Pancreas (tissue), 10 donors: Measurements from ENCODE around the gene HDGFL3. TPM values are rescaled to one million over a fixed set of nuclear protein-coding genes. Genes with fewer than 3 reads are reported as not detected.
A peak's percentile ranks its signal among the peaks of the same experiment; 100 is the strongest.
"Not testable (repeated sequence)": the region's sequence is repeated elsewhere in the genome, so short reads cannot be mapped to it uniquely, and the experiment has no call there.

Experiments used
- ATAC-seq, 4 donors: fragments of 200-7000 bp; cut with Tn5 transposase; one replicate each; pipeline versions ENCODE4 v1.8.0 to v1.9.1; 2020; ENCODE audit warnings: mild to moderate bottlenecking in 4 of 4, moderate library complexity in 4 of 4
- DNase-seq, 6 donors: peaks; one replicate each; pipeline ENCODE4 v3.0.0-alpha.2; 2020
- FAIRE-seq: peaks from 2 replicates; lab custom pipeline; 2012; peaks lifted over from hg19 to GRCh38; lab: Jason Lieb, UNC
- H3K27ac ChIP-seq, 4 donors: fragments of 200-600 bp; sonication (generic); 1 replicate in 3 of 4; 2 replicates in 1 of 4; pipeline versions ENCODE4 v1.5.0 to v1.8.0; 2020
- H3K27me3 ChIP-seq, 4 donors: fragments of 200-600 bp; one replicate each; pipeline ENCODE4 v1.8.0; 2021
- H3K36me3 ChIP-seq, 3 donors: fragments of 200-600 bp; sonication (generic) in 1 of 3; one replicate each; pipeline versions ENCODE4 v1.5.0 to v1.8.0; 2020 to 2021
- H3K4me1 ChIP-seq, 3 donors: fragments of 200-600 bp; one replicate each; pipeline ENCODE4 v1.8.0; 2021
- H3K4me3 ChIP-seq, 4 donors: fragments of 200-600 bp; sonication (generic) in 2 of 4; one replicate each; pipeline versions ENCODE4 v1.5.0 to v1.8.0; 2020 to 2021
- H3K9me3 ChIP-seq, 4 donors: fragments of 200-600 bp; one replicate each; pipeline ENCODE4 v1.8.0; 2021
- WGBS, 2 donors: extraction: QIAGEN DNeasy Blood & Tissue Kit; methylation state at CpG; one replicate each; pipeline ENCODE4 v1.1.7; 2013; 5-methylcytosine and 5-hydroxymethylcytosine counted together
- intact Hi-C, 3 donors: fragments of 100-400 bp; cut with DNase I; formaldehyde crosslinking; loops; one replicate each; pipeline versions ENCODE4 v1.11.1 to v1.14.2; 2022
- polyA plus RNA-seq, 2 donors: library from polyadenylated mRNA; stranded (reverse); fragments of 200-250 nt; gene quantifications; one replicate each; pipeline ENCODE4 v1.2.3, GENCODE V29; 2013
- total RNA-seq, 6 donors: library from RNA; stranded (reverse); fragmentation: NEBNext Ultra II Directional in 4 of 6; extraction: Animal tissue kit (Norgen Biotek cat#: 25700) in 4 of 6; gene quantifications; one replicate each; pipeline versions ENCODE4 v1.2.1 to v1.2.4, GENCODE V29; 2021 to 2023
- TF ChIP-seq, protein P1 (sequence below), 4 donors: fragments of 200-600 bp; sonication (generic) in 3 of 4; IDR thresholded peaks; one replicate each; pipeline versions ENCODE4 v1.5.0 to v1.8.0; 2021; ENCODE audit warnings: antibody characterized with exemption in 4 of 4
- donor health status: healthy with polysubstance abuse.
- donor health status: DM: no; HTN: no; CAD: no; lungs with moderate emphysema.
- donor health status: DM: no; HTN: no; CAD: no.
- donor health status: control.
- donor health status: control.
- donor health status: Bipolar disorder and iron deficiency.
- donor health status: DM: yes; HTN: yes; CAD: no.
- donor health status: DM: no; HTN: no; CAD: no.
- donor health status: DM: no; HTN: no; CAD: no.
- donor health status: DM: yes; HTN: yes; CAD: no.

HDGFL3 gene
- total and polyA plus RNA-seq, 8 donors = 3.0 to 17.2 (median 7.9) TPM

DNA sequence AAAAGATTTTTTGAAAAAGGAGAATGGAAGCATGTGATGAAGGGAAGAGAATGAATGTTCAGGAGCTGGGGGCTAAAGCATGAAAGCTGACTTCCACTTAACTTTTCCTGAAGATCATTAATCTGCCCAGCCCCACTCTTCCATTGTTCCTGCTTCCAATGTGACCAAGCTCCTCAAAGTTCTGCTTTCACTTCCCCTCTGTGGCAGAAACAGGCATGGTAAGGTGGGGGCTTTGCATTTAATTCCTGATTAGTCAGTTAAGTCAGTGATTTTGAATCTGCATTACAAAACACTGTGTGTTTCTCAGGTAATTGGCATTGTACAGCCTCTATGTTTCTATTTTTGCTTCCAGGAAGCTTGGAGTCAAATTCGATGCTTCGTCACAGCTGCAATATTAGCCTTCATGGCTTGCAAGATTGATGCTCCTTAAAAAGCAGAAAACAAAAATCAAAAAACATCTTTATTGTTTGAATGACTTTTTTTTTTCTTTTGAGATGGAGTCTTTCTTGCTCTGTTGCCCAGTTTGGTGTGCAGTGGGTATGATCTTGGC lies 107.5 kb downstream of the HDGFL3 start:
- Histone ChIP-seq H3K27ac (no peak overlapping the region), H3K36me3 (no peaks in the 10 kb centered on the region), H3K9me3 (no peaks in the 10 kb centered on the region), H3K27me3 (peaks cover 0 to 4% (median 0%) of the 10 kb centered on the region in 4 donors), H3K4me1 (no peaks in the 10 kb centered on the region), H3K4me3 (no peak overlapping the region)
- intact Hi-C loops = no loop called here
- no peak for DNase-seq
- WGBS, 2 donors = 57 to 61% methylated on average over 2 of the region's 2 CpGs
- FAIRE-seq = no peak
- TF ChIP-seq, protein P1, sequence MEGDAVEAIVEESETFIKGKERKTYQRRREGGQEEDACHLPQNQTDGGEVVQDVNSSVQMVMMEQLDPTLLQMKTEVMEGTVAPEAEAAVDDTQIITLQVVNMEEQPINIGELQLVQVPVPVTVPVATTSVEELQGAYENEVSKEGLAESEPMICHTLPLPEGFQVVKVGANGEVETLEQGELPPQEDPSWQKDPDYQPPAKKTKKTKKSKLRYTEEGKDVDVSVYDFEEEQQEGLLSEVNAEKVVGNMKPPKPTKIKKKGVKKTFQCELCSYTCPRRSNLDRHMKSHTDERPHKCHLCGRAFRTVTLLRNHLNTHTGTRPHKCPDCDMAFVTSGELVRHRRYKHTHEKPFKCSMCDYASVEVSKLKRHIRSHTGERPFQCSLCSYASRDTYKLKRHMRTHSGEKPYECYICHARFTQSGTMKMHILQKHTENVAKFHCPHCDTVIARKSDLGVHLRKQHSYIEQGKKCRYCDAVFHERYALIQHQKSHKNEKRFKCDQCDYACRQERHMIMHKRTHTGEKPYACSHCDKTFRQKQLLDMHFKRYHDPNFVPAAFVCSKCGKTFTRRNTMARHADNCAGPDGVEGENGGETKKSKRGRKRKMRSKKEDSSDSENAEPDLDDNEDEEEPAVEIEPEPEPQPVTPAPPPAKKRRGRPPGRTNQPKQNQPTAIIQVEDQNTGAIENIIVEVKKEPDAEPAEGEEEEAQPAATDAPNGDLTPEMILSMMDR (IDR thresholded peaks at IDR 0.05) = no peak
- peak in 2 of 4 donors; percentile 47 to 68 for ATAC-seq

DNA sequence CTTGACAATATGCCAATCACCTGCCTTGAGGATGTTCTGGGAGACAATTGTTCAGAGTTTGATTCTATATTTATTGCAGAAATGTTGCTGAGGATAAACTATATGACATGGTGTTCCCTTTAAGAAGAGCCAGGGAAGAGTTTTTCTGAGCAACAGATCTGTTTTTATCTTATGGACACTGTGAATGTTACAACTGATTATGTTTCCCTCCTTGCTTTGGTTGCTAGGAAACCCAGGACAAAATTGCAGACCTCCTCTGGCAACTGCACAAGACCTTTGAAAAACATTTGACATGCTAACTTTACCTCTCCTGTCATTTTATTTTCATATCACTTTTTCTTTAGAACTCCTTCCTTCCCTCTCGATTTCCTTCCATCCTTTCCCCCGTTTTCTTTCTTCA lies 108.3 kb downstream of the HDGFL3 start:
- FAIRE-seq (no peak), ATAC-seq (no peak), DNase-seq (no peak)
- intact Hi-C loops = no loop called here
- TF ChIP-seq, protein P1 (IDR thresholded peaks at IDR 0.05) = no peak
- Histone ChIP-seq H3K27ac (no peak overlapping the region), H3K4me1 (no peaks in the 10 kb centered on the region), H3K27me3 (peaks cover 0 to 4% (median 0%) of the 10 kb centered on the region in 4 donors), H3K4me3 (no peak overlapping the region), H3K9me3 (no peaks in the 10 kb centered on the region), H3K36me3 (no peaks in the 10 kb centered on the region)
- WGBS, 2 donors = 49 to 77% methylated on average over 2 of the region's 2 CpGs

DNA sequence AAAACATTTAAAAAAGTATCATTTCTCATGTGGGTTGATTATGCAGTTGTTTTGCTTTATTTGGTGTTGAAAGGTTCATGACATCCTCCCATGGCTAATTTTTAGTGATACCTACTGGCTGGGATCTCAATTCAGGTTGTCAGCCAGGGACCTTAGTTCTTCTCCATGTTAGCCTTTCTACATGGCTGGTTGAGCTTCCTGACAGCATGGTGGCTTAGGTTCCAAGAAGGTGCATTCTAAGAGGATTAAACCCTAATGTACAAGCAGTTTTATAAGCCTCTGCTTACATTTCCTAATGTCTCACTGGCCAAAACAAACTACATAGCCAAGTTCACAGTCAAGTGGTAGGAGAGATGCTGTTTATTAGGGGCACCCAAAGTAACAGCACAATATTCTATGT lies 109.5 kb downstream of the HDGFL3 start:
- Histone ChIP-seq H3K36me3 (no peaks in the 10 kb centered on the region), H3K27ac (no peak overlapping the region), H3K4me3 (no peak overlapping the region), H3K9me3 (no peaks in the 10 kb centered on the region), H3K27me3 (peaks cover 0 to 4% (median 0%) of the 10 kb centered on the region in 4 donors), H3K4me1 (no peaks in the 10 kb centered on the region)
- TF ChIP-seq, protein P1 (IDR thresholded peaks at IDR 0.05) = no peak
- no peak for FAIRE-seq
- DNase-seq = no peak
- intact Hi-C loops = no loop called here
- no peak for ATAC-seq

DNA sequence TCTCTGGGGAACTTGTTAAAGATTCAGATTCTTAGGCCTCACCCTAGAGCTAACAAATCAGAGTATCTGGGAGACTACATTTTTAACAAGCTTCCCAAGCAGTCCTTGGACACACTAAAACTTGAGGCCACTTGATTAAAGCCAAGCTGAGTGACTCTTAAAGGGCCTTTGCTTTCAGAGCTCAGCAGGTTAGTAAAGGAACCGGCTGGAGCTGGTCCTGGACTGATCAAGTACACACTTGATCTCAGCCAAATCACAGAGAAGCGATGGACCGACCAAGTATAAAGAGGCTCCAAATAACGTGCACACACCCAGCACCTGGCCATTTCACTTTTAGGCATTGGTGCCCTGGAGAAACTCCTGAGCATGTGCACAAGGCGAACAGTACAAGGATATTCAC lies 113.0 kb downstream of the HDGFL3 start:
- no peak overlapping the region for H3K4me3 ChIP-seq
- WGBS, 2 donors = 80 to 86% methylated on average over 5 of the region's 5 CpGs
- DNase-seq = no peak
- no peaks in the 10 kb centered on the region for H3K9me3 ChIP-seq
- no peaks in the 10 kb centered on the region for H3K36me3 ChIP-seq
- peaks cover 0 to 4% (median 0%) of the 10 kb centered on the region in 4 donors for H3K27me3 ChIP-seq
- no peaks in the 10 kb centered on the region for H3K4me1 ChIP-seq
- ATAC-seq = no peak
- TF ChIP-seq, protein P1 (IDR thresholded peaks at IDR 0.05) = no peak
- intact Hi-C loops = no loop called here
- no peak for FAIRE-seq
- H3K27ac ChIP-seq = no peak overlapping the region

DNA sequence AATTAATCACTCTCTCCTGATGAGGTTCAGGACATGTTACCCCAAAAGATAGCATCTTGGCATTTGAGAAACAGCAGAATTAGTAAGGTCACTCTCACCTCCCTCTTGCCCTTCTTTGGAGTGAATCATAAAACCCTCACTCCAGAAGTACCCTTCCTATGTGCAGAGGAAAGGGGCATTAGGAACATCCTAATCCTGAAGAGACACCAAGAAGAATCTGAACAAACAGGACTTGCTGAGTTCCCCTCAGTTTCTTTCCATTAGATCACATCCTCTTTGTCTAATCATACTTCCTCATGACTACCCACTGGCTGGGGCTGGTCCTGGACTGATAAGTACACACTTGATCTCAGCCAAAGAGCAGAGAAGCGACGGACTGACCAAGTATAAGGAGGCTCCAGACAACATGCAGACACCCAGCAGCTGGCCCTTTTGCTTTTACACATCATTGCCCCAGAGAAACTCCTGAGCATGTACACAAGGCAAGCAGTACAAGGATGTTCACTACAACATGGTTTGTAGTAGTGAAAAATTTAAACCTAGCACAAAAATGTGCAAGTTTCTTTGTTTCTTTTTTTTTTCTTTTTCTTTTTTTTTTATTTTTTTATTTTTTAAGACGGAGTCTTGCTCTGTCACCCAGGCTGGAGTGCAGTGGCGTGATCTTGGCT lies 115.2 kb downstream of the HDGFL3 start:
- Histone ChIP-seq H3K4me1 (no peaks in the 10 kb centered on the region), H3K36me3 (no peaks in the 10 kb centered on the region), H3K9me3 (no peaks in the 10 kb centered on the region), H3K27ac (peak overlapping the region in 1 of 4 donors; percentile 51), H3K27me3 (no peaks in the 10 kb centered on the region), H3K4me3 (no peak overlapping the region)
- FAIRE-seq = no peak
- intact Hi-C loops = no loop called here
- peak in 2 of 4 donors; percentile 70 to 84 for ATAC-seq
- DNase-seq = no peak
- 62 to 63% methylated on average over 4 of the region's 4 CpGs for WGBS, 2 donors
- TF ChIP-seq, protein P1 (IDR thresholded peaks at IDR 0.05) = no peak

DNA sequence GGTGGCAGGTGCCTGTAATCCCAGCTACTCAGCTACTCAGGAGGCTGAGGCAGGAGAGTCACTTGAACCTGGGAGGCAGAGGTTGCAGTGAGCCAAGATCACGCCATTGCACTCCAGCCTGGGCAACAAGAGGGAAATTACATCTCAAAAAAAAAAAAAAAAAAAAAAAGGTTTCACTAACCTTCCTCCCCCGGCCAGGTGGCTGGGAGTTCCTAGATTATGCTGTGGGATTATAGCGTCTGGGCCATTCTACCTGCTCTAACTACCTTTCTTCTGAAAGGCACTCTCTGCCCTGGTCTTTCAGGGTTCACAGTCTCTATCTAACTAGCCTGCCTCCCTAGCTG lies 115.7 kb downstream of the HDGFL3 start:
- ATAC-seq, H3K9me3 ChIP-seq, H3K4me1 ChIP-seq, H3K27me3 ChIP-seq, FAIRE-seq, intact Hi-C loops, DNase-seq, H3K36me3 ChIP-seq, H3K4me3 ChIP-seq: not testable (repeated sequence)
- 88 to 90% methylated on average over 3 of the region's 3 CpGs for WGBS, 2 donors
- peak overlapping the region in 1 of 4 donors; percentile 31 for H3K27ac ChIP-seq
